ENCODE measurements around the gene USP17L11.
"Not testable (repeated sequence)": the region's sequence is repeated elsewhere in the genome, so short reads cannot be mapped to it uniquely, and the experiment has no call there.

DNA sequence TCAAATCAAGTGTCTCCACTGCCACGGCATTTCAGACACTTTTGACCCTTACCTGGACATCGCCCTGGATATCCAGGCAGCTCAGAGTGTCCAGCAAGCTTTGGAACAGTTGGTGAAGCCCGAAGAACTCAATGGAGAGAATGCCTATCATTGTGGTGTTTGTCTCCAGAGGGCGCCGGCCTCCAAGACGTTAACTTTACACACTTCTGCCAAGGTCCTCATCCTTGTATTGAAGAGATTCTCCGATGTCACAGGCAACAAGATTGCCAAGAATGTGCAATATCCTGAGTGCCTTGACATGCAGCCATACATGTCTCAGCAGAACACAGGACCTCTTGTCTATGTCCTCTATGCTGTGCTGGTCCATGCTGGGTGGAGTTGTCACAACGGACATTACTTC is 15.0 kb downstream of the USP17L11 start:
- TF ChIP-seq CTCF, POLR2AphosphoS5 (IDR thresholded peaks at IDR 0.05): not testable (repeated sequence)

Measured in breast epithelium (tissue), 3 donors.